ENCODE measurements around the gene SELENOO.

The SELENOO gene

GRCh38 chr22:50211147-50211546 is 10.3 kb downstream of the SELENOO start:
- no peak for DNase-seq (ENCODE audit: low read depth)
- no peak for TF ChIP-seq CTCF (conservative IDR thresholded peaks at IDR 0.05; ENCODE audit: low read depth, low read length)
- H3K4me3 ChIP-seq (ENCODE audit: low read length): no peak overlapping the region

- no peak for TF ChIP-seq CTCF (conservative IDR thresholded peaks at IDR 0.05; ENCODE audit: low read depth, low read length)
- no peak overlapping the region for H3K4me3 ChIP-seq (ENCODE audit: low read length)
- no peak for DNase-seq (ENCODE audit: low read depth)
These were observed 12.5 kb downstream of the SELENOO start for GRCh38 chr22:50213263-50213662.

- no peak for DNase-seq (ENCODE audit: low read depth)
- no peak overlapping the region for H3K4me3 ChIP-seq (ENCODE audit: low read length)
- no peak for TF ChIP-seq CTCF (conservative IDR thresholded peaks at IDR 0.05; ENCODE audit: low read depth, low read length)
These were observed 14.7 kb downstream of the SELENOO start for GRCh38 chr22:50215297-50216054.

GRCh38 chr22:50216055-50216683 is 15.4 kb downstream of the SELENOO start:
- H3K4me3 ChIP-seq (ENCODE audit: low read length): no peak overlapping the region
- no peak for TF ChIP-seq CTCF (conservative IDR thresholded peaks at IDR 0.05; ENCODE audit: low read depth, low read length)
- no peak for DNase-seq (ENCODE audit: low read depth)

- no peak for DNase-seq (ENCODE audit: low read depth)
- TF ChIP-seq CTCF (conservative IDR thresholded peaks at IDR 0.05; ENCODE audit: low read depth, low read length): no peak
- no peak overlapping the region for H3K4me3 ChIP-seq (ENCODE audit: low read length)
These were observed 16.1 kb downstream of the SELENOO start for GRCh38 chr22:50216684-50217520.

- no peak for TF ChIP-seq CTCF (conservative IDR thresholded peaks at IDR 0.05; ENCODE audit: low read depth, low read length)
- H3K4me3 ChIP-seq (ENCODE audit: low read length): no peak overlapping the region
- DNase-seq (ENCODE audit: low read depth): no peak
These were observed 16.8 kb downstream of the SELENOO start for GRCh38 chr22:50217543-50218152.
